NB4 (cell line): ENCODE data around the gene RAD18.

Experiments
- DNase-seq: peaks from one replicate; pipeline ENCODE4 v3.0.0; 2010; ENCODE audit warnings: low read depth
- H3K4me3 ChIP-seq: one replicate; pipeline ENCODE4 v1.5.1; 2011; ENCODE audit warnings: mild to moderate bottlenecking, low read depth, low read length, moderate library complexity
- MYC ChIP-seq: IDR thresholded peaks from 2 replicates; pipeline ENCODE4 v1.6.1; 2011; ENCODE audit warnings: low read depth, low read length
- POLR2A ChIP-seq: IDR thresholded peaks from 2 replicates; pipeline ENCODE4 v1.6.1; 2011; ENCODE audit warnings: mild to moderate bottlenecking; ENCODE audit not compliant: insufficient read length; ENCODE audit errors: extremely low read depth
- TF ChIP-seq, protein P1 (sequence below): IDR thresholded peaks from one replicate; pipeline ENCODE4 v1.5.1; 2012; ENCODE audit warnings: low read depth, low read length
- TF ChIP-seq, protein P2 (sequence below): IDR thresholded peaks from 2 replicates; pipeline ENCODE4 v1.6.1; 2011; ENCODE audit warnings: low read depth, low read length

Gene RAD18

DNA sequence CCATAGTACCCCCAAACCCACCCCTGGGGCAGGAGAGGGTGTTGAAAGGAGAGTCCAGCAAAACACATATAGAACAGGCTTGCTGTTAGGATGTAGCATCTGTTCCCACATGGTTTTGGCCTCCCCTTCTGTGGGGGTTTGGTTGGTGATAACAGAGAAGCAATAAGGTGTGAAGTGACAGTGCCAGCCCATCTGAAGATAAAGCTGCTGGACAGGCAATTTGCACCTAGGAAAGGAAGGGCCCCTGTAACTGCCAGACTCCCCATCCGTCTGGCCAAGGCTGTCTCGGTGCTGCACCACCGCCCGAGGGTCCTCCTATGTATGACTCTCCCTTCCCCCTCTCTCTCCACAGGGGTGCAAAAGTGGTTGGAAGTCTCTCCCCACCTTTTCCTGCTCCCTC lies 99.4 kb downstream of the RAD18 start:
- H3K4me3 ChIP-seq, result no peak overlapping the region
- TF ChIP-seq MYC (no peak), POLR2A (no peak)
- TF ChIP-seq, protein P1, sequence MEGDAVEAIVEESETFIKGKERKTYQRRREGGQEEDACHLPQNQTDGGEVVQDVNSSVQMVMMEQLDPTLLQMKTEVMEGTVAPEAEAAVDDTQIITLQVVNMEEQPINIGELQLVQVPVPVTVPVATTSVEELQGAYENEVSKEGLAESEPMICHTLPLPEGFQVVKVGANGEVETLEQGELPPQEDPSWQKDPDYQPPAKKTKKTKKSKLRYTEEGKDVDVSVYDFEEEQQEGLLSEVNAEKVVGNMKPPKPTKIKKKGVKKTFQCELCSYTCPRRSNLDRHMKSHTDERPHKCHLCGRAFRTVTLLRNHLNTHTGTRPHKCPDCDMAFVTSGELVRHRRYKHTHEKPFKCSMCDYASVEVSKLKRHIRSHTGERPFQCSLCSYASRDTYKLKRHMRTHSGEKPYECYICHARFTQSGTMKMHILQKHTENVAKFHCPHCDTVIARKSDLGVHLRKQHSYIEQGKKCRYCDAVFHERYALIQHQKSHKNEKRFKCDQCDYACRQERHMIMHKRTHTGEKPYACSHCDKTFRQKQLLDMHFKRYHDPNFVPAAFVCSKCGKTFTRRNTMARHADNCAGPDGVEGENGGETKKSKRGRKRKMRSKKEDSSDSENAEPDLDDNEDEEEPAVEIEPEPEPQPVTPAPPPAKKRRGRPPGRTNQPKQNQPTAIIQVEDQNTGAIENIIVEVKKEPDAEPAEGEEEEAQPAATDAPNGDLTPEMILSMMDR, result no peak
- TF ChIP-seq, protein P2, sequence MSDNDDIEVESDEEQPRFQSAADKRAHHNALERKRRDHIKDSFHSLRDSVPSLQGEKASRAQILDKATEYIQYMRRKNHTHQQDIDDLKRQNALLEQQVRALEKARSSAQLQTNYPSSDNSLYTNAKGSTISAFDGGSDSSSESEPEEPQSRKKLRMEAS, result no peak
- no peak for DNase-seq

DNA sequence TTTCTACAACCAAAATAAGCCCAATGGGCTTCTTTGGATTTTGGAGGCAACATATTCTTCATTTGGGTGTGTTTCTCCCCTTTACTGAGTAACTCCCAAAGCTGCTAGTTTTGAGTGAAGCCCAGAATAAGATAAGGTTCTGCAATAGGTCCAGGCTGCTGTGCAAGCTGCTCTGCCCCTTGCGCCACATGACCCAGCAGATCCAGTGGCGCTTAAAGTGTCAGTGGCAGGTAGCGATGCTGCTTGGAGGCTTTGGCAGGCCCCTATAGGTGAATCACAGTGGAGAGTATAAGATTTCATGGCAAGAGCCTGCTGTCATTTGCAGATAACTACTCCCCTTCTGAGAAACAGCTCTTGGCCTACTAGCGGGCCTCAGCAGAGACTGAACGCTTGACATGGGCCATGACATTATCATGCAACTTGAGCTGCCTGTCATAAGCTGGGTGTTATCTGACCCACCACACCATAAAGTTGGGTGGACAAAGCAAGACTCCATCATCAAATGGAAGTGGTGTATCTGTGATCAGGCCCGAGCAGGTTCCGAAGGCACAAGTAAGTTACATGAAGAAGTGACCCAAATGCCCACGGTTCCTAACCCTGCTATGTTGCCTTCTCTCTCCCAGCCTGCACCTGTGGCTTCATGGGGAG lies 105.4 kb downstream of the RAD18 start:
- TF ChIP-seq, protein P1, result no peak
- TF ChIP-seq POLR2A (no peak), MYC (no peak)
- TF ChIP-seq, protein P2, result no peak

DNA sequence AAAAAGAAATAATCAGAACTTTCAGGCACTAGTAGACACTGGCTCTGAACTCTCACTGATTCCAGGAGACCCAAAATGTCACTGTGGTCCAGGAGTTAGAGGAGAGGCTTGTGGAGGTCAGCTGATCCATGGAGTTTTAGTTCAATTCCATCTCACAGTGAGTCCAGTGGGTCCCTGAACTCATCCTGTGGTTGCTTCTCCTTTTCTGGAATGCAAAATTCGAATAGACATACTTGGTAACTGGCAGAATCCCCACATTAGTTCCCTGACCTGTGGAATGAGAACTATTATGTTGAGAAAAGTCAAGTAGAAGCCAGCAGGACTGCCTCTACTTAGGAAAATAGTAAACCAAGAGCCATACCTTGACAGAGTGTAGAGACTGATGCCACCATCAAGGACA lies 106.6 kb downstream of the RAD18 start:
- no peak for DNase-seq

More for the DNA sequence above, 105.4 kb downstream of the RAD18 start:
- no peak for DNase-seq
- H3K4me3 ChIP-seq, result no peak overlapping the region

DNA sequence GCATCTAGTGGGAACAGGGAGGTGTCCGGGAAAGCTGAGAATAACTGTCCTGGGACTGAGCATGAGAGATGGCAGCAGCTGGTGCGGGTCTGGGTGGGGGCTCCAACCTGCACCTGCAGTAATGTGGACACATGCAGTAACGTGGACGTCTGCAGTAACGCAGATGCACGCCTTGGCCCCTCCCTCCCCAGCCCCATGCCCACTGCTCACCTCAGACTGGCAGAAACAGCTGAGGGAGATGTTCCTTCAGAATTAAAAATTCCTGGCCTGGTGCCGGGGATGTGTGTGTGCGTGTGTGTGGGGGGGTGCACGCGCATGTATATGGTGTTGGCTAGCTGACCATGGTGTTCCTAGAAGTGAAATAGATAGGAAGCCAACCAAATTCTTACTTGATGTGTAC lies 107.2 kb downstream of the RAD18 start:
- TF ChIP-seq MYC (no peak), POLR2A (no peak)
- TF ChIP-seq, protein P1, result no peak
- TF ChIP-seq, protein P2, result no peak
- H3K4me3 ChIP-seq, result no peak overlapping the region
- no peak for DNase-seq

More for the DNA sequence above, 106.6 kb downstream of the RAD18 start:
- TF ChIP-seq, protein P2, result no peak
- TF ChIP-seq, protein P1, result no peak
- no peak for TF ChIP-seq POLR2A
- TF ChIP-seq MYC, result no peak
- H3K4me3 ChIP-seq, result no peak overlapping the region

DNA sequence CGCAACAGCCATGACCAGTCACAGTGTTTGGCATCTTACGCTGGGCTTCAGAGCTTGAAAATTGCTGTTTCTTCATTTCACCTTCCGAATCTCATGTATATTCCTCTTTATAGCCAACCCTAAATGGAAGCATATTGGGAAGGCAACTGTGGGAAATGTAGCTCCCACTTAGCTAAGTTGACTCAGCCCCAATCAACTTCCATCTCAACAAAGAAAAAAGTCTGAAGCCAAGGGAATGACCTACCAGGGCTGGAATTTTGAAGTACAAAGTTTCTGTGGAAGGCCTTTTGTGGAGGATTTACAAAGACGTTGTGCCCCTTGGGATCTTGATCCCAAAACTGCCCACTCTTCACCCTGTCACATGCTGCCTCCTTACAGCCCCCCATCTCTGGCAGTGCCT lies 108.6 kb downstream of the RAD18 start:
- DNase-seq, result no peak
- TF ChIP-seq POLR2A (no peak), MYC (no peak)
- TF ChIP-seq, protein P2, result no peak
- TF ChIP-seq, protein P1, result no peak
- no peak overlapping the region for H3K4me3 ChIP-seq
